Measurements from ENCODE around the gene FYN. TPM values are rescaled to one million over a fixed set of nuclear protein-coding genes. Genes with fewer than 3 reads are reported as not detected.

Gene FYN
- total and polyA plus RNA-seq, 9 of the 15 experiments (the other 6 are each of a cell fraction or from before 2014, with no cell fraction given) = 2.9 to 22.1 (median 11.4) TPM

DNA sequence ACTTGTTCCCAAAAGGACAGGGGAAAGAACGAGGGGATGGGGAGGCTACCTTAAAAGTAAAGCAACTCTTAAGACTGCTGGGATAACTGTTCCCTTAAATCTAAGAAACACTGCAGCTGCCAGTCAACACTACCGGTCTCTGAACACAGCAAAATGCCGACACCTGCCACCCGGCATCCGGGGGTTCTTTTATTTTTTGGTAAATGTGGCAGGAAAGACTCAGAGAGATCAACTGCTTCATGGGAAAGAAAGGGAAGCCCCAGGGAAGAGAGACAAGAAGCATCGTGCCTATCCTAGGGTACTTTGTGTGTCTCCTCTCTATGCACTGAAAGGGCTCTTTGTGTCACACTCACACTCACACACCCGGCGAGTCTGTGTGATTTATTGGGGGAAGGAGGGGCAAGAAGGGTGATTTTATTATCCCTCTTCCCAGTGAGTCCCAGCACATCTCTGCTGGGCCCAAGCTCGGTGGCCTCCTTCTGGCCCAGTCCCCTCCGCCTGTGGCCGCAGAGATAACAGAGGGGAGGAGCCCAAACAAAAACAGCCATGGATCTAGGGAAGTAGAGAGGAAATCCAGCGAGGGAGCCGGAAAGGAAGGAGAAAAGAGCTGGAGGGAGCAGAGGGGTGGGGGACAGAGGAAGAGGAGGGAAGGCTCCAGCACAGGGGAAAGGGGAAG, 1.4 kb downstream of the FYN start (continued):
- TF ChIP-seq, protein P1, sequence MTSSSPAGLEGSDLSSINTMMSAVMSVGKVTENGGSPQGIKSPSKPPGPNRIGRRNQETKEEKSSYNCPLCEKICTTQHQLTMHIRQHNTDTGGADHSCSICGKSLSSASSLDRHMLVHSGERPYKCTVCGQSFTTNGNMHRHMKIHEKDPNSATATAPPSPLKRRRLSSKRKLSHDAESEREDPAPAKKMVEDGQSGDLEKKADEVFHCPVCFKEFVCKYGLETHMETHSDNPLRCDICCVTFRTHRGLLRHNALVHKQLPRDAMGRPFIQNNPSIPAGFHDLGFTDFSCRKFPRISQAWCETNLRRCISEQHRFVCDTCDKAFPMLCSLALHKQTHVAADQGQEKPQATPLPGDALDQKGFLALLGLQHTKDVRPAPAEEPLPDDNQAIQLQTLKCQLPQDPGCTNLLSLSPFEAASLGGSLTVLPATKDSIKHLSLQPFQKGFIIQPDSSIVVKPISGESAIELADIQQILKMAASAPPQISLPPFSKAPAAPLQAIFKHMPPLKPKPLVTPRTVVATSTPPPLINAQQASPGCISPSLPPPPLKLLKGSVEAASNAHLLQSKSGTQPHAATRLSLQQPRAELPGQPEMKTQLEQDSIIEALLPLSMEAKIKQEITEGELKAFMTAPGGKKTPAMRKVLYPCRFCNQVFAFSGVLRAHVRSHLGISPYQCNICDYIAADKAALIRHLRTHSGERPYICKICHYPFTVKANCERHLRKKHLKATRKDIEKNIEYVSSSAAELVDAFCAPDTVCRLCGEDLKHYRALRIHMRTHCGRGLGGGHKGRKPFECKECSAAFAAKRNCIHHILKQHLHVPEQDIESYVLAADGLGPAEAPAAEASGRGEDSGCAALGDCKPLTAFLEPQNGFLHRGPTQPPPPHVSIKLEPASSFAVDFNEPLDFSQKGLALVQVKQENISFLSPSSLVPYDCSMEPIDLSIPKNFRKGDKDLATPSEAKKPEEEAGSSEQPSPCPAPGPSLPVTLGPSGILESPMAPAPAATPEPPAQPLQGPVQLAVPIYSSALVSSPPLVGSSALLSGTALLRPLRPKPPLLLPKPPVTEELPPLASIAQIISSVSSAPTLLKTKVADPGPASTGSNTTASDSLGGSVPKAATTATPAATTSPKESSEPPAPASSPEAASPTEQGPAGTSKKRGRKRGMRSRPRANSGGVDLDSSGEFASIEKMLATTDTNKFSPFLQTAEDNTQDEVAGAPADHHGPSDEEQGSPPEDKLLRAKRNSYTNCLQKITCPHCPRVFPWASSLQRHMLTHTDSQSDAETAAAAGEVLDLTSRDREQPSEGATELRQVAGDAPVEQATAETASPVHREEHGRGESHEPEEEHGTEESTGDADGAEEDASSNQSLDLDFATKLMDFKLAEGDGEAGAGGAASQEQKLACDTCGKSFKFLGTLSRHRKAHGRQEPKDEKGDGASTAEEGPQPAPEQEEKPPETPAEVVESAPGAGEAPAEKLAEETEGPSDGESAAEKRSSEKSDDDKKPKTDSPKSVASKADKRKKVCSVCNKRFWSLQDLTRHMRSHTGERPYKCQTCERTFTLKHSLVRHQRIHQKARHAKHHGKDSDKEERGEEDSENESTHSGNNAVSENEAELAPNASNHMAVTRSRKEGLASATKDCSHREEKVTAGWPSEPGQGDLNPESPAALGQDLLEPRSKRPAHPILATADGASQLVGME (CRISPR knock-in tag; IDR thresholded peaks at IDR 0.05) = 0 out of 2 replicates have a peak, but pooled peaks have one; percentile 42
- TF ChIP-seq, protein P2, sequence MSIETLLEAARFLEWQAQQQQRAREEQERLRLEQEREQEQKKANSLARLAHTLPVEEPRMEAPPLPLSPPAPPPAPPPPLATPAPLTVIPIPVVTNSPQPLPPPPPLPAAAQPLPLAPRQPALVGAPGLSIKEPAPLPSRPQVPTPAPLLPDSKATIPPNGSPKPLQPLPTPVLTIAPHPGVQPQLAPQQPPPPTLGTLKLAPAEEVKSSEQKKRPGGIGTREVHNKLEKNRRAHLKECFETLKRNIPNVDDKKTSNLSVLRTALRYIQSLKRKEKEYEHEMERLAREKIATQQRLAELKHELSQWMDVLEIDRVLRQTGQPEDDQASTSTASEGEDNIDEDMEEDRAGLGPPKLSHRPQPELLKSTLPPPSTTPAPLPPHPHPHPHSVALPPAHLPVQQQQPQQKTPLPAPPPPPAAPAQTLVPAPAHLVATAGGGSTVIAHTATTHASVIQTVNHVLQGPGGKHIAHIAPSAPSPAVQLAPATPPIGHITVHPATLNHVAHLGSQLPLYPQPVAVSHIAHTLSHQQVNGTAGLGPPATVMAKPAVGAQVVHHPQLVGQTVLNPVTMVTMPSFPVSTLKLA (conservative IDR thresholded peaks at IDR 0.05) = no peak
- peak; percentile 68 for TF ChIP-seq TAL1 (IDR thresholded peaks at IDR 0.05)
- no peak for TF ChIP-seq ZNF778 (CRISPR knock-in tag; IDR thresholded peaks at IDR 0.05)
- 0 out of 4 replicates have a peak, but pooled peaks of 1 of the 2 experiments have one; percentile 8 for TF ChIP-seq TEAD1 (CRISPR knock-in tag; IDR thresholded peaks at IDR 0.05)
- TF ChIP-seq MYBL2 (IDR thresholded peaks at IDR 0.05; ENCODE audit: low read depth) = no peak
- TF ChIP-seq MYBL2 (CRISPR knock-in tag; IDR thresholded peaks at IDR 0.05; ENCODE audit: borderline replicate concordance) = no peak
- peak; percentile 16 for TF ChIP-seq ZFP36 (IDR thresholded peaks at IDR 0.05; ENCODE audit: low read depth, low read length, partially characterized antibody)

All from K562 (cell line).